Activated T-cell treated with anti-CD3 and anti-CD28 coated beads for 1 hour (primary cell): Measurements from ENCODE around the gene GRIK4.

ENCODE experiments used
- DNase-seq: peaks from one replicate; pipeline ENCODE4 v3.0.0-alpha.2; 2020; ENCODE audit warnings: low read depth

GRIK4 gene

GRCh38 chr11:120547811-120548681, 36.5 kb downstream of the GRIK4 start:
- DNase-seq, result no peak

GRCh38 chr11:120548682-120549209, 37.2 kb downstream of the GRIK4 start:
- DNase-seq, result no peak

- DNase-seq, result no peak
Observed at GRCh38 chr11:120549346-120549745, 37.8 kb downstream of the GRIK4 start.

GRCh38 chr11:120550007-120550406, 38.5 kb downstream of the GRIK4 start:
- DNase-seq, result no peak

- no peak for DNase-seq
Observed at GRCh38 chr11:120551191-120551590, 39.6 kb downstream of the GRIK4 start.

GRCh38 chr11:120554766-120555432, 43.4 kb downstream of the GRIK4 start:
- no peak for DNase-seq

- no peak for DNase-seq
Observed at GRCh38 chr11:120555433-120555773, 43.9 kb downstream of the GRIK4 start.

- DNase-seq, result no peak
Observed at GRCh38 chr11:120556797-120557196, 45.2 kb downstream of the GRIK4 start.

- no peak for DNase-seq
Observed at GRCh38 chr11:120558744-120559431, 47.3 kb downstream of the GRIK4 start.

GRCh38 chr11:120561286-120561685, 49.7 kb downstream of the GRIK4 start:
- DNase-seq, result no peak

- no peak for DNase-seq
Observed at GRCh38 chr11:120562806-120563425, 51.4 kb downstream of the GRIK4 start.

GRCh38 chr11:120563703-120564572, 52.4 kb downstream of the GRIK4 start:
- no peak for DNase-seq

GRCh38 chr11:120564573-120565311, 53.2 kb downstream of the GRIK4 start:
- DNase-seq, result no peak

GRCh38 chr11:120565466-120566155, 54.1 kb downstream of the GRIK4 start:
- DNase-seq, result no peak

GRCh38 chr11:120566176-120566575, 54.6 kb downstream of the GRIK4 start:
- DNase-seq, result no peak

GRCh38 chr11:120568572-120569307, 57.2 kb downstream of the GRIK4 start:
- DNase-seq, result no peak

GRCh38 chr11:120569861-120570260, 58.3 kb downstream of the GRIK4 start:
- no peak for DNase-seq

GRCh38 chr11:120571476-120571875, 59.9 kb downstream of the GRIK4 start:
- no peak for DNase-seq

- DNase-seq, result no peak
Observed at GRCh38 chr11:120573756-120574354, 62.3 kb downstream of the GRIK4 start.
